Activated T-helper 9 cell treated with anti-CD3 and anti-CD28 coated beads, Interleukin-2, amount 50 U/mL, for 16 hours (primary cell): ENCODE results near the gene TBX21.

Experiments
- DNase-seq: peaks from one replicate; pipeline ENCODE4 v3.0.0-alpha.2; 2020; ENCODE audit warnings: low read depth

The TBX21 gene

DNA sequence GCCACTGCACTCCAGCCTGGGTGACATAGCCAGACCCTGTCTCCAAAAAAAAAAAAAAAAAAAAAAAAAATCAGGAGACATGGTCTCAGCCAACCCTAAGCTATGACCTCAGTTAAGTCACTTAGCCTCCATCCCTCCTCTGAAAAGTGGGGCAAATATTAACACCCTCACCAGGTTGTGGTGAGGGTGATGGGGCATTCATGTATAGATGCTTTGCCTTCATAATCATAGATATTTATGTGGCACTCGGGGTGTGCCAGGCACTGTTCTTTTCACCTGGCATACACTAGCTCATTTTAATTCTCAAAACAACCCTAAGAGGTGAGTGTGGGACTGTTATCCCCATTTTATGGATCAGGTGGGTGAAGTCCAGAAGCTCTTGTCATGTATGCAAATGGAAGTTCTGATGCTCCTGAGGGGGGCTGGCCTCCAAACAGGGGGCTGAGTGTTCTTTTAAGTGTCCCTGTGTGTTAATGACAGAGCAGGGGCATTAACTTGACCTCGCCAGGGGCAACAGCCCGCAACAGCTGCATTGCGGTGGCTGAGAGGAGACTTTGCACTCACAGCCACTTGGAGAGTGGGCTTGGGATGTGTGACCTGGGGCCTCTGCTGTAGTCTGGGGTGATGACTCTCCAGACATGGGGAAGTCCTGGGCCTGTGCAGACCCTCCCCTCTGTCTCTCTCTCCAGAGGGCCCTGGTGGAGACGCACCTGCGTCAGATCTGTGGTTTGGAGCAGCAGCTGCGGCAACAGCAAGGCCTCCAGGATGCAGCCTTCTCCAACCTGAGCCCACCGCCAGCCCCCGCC lies 34.9 kb upstream of the TBX21 start:
- no peak for DNase-seq

DNA sequence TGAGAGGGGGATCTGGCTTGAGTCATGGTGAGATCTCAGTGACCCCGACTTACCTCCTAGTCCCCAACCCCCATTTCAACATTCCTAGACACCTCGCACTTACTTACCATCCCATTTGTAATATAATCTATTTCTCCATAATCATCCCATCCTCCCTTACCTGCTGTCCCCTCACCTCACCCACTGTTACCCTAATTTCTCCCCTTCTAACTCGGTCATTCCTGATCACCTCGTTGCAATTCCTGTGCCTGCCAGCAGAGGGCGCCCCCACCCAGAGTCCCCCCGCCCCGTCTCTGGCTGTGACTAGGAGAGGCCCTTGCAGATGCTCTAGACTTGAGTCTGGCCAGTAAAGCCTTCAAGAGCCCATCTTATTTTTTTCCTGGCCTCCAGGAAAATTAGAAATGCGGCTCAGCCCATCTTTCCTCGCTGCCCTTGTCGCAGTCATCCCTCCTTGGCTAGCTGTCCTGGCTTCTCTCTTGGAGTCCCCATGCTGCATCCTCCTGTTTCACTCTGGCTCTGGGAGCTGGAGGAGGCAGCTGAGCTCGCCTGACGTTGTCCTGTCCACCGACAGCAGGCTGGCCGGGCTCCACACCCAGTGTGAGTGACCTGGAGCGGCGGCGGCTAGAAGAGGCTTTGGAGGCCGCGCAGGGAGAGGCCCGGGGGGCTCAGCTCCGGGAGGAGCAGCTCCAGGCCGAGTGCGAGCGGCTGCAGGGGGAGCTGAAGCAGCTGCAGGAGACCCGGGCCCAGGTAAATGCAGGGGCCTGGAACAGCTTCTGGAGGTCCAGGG lies 34.1 kb upstream of the TBX21 start:
- DNase-seq = peak; percentile 80

DNA sequence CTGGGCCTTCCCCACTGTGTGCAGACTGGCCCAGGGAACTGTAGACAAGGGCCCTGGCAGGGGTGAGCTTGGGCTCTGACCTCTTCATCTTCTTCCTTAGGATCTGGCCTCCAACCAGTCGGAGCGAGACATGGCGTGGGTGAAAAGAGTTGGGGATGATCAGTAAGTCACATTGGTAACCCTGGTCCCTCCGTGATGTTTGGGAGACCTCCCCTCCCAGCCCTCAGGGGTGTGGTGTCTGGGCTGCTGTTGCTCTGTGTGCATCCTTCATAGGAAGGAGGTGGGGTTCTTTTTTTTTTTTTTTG lies 33.5 kb upstream of the TBX21 start:
- no peak for DNase-seq

DNA sequence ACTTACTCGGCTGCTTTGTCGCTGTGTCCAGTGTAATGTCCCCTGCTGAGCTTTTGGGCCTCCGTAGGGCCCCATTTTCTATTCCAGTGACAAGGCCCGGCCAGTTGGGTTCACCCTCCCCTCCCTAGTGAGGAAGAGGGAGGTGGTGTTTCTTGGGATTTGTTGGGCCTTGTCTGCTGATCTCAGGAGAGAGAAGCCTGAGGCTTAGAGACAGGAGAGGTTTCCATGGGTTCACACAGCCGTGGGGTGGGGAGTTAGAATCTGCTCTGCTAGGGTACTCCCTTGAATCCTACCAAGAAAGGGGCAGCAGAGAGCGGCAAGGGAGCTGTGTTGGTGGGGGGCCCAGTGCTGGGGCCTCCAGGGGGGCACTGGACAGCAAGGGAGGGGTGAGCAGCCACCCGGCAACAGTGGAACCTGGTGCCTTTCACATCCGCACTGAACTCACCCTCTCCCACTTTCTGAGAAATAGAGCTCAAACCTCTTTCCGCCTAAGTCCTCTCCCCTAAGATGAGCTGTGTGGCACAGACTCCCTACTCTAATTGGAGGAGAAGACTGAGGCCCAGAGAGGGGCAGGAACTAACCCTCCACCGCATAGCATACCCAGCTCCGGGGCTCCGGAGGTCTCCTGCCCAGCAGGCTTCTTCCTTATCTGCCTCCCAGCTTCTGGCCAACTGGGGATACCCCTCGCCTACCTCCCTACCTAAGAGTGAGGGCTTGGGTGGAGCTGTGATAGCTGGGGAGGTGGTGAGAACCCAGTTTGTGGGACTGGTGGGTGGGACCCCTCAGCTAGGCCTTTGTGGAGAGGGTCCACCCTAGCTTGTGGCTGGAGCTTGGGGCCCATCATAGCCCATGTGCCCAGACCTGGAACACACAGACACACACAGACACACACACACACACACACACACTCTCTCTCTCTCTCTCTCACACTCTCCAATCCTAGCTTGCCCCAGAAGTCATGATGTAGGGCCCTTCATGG lies 32.3 kb upstream of the TBX21 start:
- no peak for DNase-seq

DNA sequence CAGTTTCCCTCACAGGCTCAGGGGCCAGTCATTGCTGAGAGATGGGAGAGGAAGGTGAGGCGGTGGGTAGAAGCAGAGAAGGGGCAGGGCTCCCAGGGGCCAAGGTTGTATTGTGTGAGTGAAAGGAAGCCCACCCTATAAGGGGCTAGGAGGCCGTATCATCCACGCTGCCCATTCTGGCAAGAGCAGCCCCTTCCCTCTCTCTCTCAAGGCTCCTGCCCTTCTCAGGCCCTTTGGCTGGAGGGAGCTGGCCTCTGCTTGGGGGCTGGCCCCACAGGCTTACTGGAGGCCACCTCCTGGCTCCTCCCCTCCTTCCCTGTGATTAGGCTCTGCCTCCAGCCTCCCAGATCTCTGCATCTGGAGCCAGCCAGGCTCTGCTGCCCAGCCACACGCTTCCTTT lies 31.4 kb upstream of the TBX21 start:
- DNase-seq = no peak

DNA sequence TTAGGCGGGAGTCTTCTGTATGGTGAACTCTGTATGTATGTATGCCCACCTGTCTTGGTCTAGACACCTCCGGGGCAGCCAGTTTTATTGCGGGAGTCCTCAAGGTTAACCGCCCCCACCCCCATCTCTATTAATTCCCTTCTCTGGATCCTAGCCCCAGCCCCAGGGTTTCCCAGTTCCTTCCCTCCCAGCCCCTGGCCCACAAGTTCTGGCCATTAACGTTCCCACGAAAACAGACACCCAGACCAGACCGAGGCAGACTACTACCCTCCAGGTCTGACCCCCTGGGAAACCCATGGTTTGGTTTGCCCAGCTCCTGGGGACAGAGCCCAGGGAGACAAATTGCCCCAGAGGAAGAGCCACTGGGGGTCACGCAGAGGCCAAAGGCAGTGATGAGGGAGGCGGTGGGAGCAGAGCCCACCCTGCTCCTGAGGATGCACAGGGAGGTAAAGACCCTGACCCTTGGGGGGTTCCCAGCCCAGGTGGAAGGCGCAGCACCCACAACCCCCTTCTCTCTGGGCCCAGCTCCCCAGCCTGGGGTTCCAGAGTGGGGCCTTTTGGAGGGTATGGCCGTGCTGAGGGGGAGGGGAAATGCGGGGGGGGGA lies 30.5 kb upstream of the TBX21 start:
- no peak for DNase-seq

DNA sequence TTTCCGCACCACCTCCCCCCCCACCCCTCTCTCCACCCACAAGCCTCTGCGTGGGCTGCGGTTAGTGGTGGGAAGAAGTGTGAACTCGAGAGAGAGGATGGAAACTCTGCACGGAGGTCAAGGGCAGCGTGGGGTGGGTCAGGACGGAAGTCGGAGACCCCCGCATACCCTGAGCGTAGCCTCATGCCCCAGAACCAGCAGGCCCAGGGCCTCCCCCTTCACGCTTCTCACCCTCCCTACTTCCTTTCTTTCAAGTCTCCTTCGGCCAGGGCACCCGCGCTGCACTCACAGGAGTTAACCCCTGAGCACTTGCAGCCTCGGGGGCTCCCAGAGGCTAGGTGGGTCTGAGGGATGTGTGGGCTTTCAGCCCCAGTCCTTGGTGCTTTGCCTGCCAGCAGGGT lies 29.8 kb upstream of the TBX21 start:
- peak; percentile 50 for DNase-seq

DNA sequence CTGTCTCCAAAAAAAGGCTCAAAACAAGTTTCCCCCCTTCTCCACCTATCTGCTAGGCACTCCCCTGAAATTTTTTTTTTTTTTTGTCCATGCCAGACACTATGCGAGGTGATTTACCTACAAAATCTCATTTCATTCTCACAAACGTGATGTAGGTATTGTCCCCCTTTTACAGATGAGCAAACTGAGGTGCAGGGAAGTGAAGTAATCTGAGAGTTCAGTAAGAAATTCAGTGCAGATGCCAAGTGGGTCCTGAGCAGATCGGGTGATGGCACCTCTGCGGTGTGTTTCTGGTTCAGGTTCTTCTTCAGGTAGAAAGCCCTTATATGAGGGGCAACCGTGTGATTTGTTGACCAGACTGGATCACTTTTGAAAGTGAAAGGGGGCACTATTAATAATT lies 29.4 kb upstream of the TBX21 start:
- DNase-seq = no peak

DNA sequence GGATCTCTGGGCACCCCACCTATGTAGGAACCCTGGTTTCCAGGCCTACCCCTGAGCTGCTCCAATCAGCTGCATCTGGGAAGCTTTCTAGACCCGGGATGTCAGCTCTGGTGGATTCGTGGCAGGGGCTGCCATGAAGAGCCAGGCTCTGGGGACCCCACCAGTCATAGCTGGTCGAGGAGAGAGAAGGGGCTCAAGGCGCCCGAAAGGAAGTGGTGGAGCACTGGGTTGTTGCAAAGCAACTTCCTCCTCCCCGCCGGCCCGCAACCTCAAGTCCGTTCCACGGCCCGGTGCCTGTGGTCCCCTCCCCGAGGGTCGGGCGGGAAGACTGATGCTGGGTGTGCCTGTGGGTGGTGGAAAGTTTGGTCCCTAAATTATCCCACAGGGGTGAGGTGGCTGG lies 28.9 kb upstream of the TBX21 start:
- no peak for DNase-seq

DNA sequence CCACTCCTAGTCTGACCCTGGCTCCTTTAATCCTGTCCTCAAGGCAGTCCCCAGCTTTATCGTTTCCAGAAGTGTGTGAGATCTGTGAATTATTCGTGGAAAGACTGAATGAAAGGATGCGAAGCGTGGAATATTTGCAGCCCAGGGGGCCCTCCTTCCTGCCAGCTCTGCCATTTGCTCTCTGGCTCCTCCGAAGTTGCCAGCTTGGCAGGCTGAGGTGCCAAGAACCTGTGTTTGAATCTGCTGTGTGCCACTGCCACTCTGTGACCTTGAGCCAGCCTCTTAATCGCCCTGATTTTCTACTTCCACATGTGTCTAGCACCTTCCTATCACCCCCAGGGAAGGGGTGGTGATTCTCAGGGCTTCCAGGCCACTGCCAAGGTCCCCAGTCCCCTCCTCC lies 28.3 kb upstream of the TBX21 start:
- DNase-seq = no peak

DNA sequence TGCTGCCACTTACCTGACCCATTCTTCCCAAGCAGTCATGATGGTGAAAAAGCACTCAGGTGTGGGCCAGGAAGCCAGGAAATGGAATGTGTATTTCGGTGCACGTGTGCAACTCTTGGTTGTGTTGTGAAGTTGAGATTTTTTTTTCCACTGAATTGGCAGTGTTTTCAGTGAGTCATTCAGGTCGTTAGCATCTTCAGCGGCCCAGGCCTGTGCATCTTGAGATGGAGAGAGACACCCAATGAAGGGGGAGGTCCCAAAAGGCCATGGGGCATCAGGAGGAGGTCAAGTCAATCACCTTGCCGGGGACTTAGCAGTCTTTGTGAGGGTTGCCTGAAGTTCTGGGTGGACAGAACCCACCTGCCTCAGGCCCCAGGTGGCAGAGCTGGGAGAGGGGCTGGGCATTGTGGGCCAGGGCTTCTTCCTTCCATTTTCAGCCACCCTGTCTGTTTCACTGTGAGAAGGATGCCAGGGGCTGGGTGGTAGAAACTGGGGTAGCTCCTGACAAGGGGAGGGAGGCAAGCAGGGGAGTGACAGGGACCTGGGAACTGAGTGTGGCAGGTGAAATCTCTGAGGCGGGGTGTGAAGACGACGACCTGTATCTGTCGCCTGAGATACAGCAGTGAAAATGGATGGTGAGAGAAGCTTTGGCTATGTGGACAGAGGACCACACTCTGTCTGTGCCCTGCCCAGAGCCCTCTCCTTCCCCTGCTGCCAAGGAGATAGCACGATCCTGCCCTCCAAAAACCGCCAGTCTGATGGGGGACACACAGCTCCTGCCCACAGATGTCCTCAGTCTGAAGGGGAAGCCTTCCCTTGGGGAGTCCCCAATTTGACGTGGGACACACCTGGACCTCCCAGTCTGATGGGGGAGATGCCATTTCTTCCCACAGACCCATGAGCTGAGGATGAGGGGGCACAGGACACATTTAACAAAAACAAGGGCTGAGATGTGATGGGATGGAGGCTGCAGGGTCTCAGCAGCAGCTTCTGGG lies 27.2 kb upstream of the TBX21 start:
- DNase-seq = no peak

DNA sequence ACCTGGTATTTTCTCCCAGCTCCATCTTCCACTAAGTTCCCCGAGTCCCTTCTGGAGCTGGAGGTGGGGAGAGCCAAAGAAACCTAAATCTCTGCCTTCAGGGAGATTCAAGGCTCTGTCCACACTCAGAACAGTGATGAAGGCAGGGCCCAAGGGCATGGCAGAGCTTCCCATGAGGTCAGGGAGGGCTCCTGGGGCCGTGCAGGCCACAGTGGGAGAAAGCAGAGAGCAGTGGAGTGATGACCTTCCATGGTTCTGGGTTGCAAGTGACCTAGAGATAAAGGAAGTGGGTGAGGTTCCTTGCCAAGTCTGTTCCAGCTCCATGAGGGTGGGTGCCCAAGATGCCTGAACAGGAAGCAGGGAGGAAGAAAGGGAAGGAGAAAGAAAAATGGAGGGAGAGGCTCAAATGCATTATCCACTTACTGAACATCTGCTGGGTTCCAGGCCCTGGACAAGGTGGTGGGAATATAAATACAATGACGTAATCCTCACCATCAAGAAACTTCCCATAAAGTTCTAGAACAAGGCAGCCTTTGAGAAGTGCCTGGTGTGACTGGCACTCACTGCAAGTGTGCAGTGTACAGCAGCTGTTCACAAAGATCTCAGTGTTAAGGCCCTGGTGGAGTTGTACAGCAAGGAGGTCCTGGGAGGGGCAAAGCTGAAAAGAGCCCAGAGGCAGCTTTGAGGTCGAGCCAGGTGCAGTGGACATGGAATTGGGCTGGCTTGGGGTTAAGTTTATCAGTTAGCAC lies 25.8 kb upstream of the TBX21 start:
- DNase-seq = no peak

DNA sequence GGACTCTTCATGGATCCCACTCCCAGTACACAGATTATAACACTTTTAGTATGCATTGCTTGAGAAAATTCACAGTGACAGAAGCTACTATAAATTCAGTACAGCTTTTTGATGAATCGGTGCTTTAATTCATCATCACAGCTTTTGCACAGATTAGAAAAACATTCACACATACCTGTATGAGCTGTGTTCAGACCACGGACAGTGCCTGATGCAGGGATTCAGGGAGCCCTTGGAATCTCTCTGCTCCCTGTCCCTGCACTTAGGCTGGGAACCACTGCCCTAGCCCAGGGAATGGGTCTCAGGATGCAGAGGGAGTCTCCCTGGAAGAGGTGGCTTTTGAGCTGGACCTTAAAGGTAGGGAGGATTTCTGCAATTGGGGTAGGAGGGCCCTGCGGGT lies 25.2 kb upstream of the TBX21 start:
- no peak for DNase-seq

DNA sequence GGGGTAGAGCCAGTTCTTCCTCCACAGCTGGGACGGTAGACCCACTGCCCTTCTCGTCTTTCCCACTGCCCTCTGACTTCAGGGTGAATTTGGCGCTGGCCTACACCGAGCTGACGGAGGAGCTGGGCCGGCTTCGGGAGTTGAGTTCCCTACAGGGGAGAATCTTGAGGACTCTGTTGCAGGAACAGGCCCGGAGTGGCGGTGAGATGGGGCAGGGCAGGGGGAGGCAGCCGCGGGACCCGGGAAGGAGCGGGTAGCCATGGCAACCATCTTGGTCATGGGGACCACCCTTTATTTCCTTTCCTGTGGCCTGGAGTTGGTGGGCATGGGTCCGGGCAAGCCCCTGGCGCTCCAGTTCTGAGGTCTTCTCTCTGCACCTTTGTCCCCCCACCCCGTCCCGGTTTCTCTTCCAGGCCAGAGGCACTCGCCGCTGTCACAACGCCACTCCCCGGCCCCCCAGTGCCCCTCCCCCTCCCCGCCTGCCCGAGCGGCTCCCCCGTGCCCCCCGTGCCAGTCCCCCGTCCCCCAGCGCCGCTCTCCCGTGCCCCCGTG lies 24.6 kb upstream of the TBX21 start:
- no peak for DNase-seq

DNA sequence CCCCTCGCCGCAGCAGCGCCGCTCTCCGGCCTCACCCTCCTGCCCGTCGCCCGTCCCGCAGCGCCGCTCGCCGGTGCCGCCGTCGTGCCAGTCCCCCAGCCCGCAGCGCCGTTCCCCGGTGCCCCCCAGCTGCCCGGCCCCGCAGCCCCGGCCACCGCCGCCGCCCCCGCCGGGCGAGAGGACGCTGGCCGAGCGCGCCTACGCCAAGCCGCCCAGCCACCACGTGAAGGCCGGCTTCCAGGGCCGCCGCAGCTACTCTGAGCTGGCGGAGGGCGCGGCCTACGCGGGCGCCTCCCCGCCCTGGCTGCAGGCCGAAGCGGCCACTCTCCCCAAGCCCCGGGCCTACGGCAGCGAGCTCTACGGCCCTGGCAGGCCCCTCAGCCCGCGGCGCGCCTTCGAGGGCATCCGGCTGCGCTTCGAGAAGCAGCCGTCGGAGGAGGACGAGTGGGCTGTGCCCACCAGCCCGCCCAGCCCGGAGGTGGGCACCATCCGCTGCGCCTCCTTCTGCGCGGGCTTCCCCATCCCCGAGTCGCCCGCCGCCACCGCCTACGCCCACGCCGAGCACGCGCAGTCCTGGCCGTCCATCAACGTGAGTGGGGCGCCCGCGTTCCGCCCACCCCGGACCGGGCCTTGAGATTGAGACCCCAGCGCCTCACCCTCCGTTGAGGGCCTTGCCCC lies 24.0 kb upstream of the TBX21 start:
- no peak for DNase-seq

DNA sequence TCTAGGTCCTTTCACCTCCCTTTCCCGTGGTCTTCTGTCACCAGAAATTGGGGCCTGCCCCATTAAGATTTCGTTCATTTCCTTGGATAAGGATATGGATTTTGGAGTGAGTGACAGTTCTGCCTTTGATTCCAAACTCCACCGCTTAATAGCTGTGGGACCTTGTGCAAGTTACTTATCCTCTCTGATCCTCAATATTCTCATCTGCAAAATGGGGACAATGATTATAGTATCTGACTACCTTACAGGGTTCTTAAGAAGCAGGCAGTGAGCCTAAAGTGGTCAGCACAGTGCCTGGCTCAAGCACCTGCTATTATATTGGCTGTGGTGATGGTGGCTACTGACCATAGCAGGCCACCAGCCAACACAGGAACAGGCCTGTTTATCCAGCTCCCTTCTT lies 23.4 kb upstream of the TBX21 start:
- no peak for DNase-seq

DNA sequence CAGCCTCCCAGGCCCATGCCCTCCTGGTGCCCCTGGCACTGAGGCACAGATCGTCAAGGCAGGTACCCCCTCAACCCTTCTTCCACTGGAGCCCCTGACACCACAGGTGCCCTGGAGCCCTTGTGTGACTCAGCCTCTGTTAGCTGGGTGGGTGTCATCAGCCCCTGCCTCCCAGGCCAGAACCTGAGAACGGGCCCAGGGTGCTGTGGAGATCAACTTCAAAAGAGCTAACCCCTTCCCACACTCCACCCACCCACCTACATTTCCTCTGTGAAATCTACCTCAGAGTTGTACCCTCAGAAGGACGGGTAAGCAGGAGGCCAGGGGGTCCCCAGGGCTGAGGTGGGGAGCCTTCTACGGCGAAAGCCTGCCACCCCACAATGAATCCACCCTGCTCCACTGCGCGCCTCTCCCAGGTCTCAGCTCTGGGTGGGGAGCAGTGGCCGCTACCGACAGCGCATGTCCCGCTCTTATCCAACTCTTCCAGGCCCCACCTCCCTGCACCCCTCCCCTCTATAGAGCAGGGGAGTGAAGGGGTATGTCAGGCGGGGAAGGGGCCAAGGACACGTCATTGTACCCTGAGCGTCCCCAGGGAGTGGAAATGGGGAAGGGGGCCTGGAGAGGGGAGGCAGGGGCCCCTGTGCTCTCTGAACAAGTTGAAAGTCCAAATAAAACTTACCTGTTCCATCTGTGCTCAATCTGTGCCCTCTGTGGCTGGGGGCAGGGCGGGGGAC lies 21.5 kb upstream of the TBX21 start:
- no peak for DNase-seq

DNA sequence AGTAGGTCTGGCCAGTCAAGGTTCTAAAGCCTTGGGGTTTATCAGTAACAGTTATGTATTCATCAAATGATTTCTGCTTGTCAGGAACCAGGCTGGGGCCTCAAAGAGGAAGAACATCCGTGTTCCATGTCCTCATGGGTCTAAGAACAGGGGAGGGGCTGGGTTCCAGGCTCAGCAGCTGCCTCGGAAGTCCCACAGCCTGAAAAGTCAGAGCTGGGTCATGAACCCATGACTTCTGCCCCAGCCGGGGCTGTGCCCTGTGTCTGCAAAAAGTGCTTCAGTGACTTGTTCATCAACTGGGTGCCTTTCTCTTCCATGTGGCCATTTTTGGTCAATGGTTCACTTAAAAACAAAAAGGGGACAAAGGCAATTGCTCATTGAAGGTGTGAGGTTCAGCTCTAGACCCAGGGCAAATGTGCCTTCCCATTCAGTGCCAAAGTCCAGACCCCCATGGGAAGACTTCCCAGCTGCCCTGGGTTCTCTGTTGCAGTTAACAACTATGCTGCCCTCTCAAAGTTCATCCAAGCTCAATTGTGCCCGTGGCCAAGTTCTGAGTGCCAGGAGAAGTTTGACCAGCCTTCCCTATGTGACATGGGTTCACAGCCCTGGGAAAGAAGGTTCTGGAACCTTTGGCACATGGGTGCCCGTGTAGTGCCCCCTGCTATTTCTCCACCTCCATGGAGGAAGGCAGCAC lies 20.6 kb upstream of the TBX21 start:
- no peak for DNase-seq
